Measurements from ENCODE around the gene SNX27. TPM values are rescaled to one million over a fixed set of nuclear protein-coding genes. Genes with fewer than 3 reads are reported as not detected.

SNX27 gene
- 13.3 and 16.0 TPM in 2 replicates for total RNA-seq

GRCh38 chr1:151611832-151612500 lies at the start of gene SNX27:
SNX27 (plus strand) TSS chr1:151612050; CDS start chr1:151612202, 152 bp downstream.

GRCh38 chr1:151716771-151717631 lies 105.2 kb downstream of the SNX27 start, which contains the start of gene CELF3:
CELF3 (minus strand) TSS chr1:151716803; CDS start chr1:151716020, 783 bp downstream.

GRCh38 chr1:151720974-151721787 lies 109.3 kb downstream of the SNX27 start, which contains the start of gene RIIAD1:
RIIAD1 (plus strand) TSS chr1:151721522; CDS start chr1:151721537, 15 bp downstream.

Other genes starting within 250 kb of the SNX27 start
- 49.6 and 53.0 TPM in 2 replicates for gene SELENBP1, start 239.3 kb upstream of the SNX27 start, total RNA-seq
- 401 and 482 TPM in 2 replicates for gene PSMB4, start 212.5 kb upstream of the SNX27 start, total RNA-seq
- gene POGZ, start 152.6 kb upstream of the SNX27 start, total RNA-seq: 14.7 and 15.3 TPM in 2 replicates
- gene CGN, start 100.7 kb upstream of the SNX27 start, total RNA-seq: not detected in 2 replicates
- 8.1 and 8.5 TPM in 2 replicates for gene TUFT1, start 71.7 kb upstream of the SNX27 start, total RNA-seq
- 0.86 TPM in 1 of 2 replicates, not detected in the other for gene CELF3, start 104.8 kb downstream of the SNX27 start, total RNA-seq
- not detected in 2 replicates for gene RIIAD1, start 109.5 kb downstream of the SNX27 start, total RNA-seq
- gene MRPL9, start 151.4 kb downstream of the SNX27 start, total RNA-seq: 85.8 and 118 TPM in 2 replicates
- gene TDRKH, start 178.4 kb downstream of the SNX27 start, total RNA-seq: 5.8 and 9.5 TPM in 2 replicates
- not detected in 2 replicates for gene LINGO4, start 193.4 kb downstream of the SNX27 start, total RNA-seq
- not detected in 2 replicates for gene RORC, start 219.8 kb downstream of the SNX27 start, total RNA-seq
- not detected in 2 replicates for gene C2CD4D, start 227.8 kb downstream of the SNX27 start, total RNA-seq
- not detected in 2 replicates for gene THEM5, start 241.7 kb downstream of the SNX27 start, total RNA-seq